GM12878 (cell line): ENCODE data around the gene TLR10. TPM values are rescaled to one million over a fixed set of nuclear protein-coding genes. Genes with fewer than 3 reads are reported as not detected.

Experiments used
- ATAC-seq: fragments of 200-7000 bp; cut with Tn5 transposase; 3 replicates; pipeline ENCODE4 v1.9.1; 2020; ENCODE audit warnings: mild to moderate bottlenecking, moderate library complexity
- BruUV-seq: library from RNA; stranded (reverse); fragments of 400-500 nt; replicated peaks from 2 replicates; lab custom pipeline; 2021; lab: Mats Ljungman, UMichigan
- CTCF ChIA-PET: fragments of 300-600 bp; sonication (Branson Sonifier 250); formaldehyde crosslinking; extraction: SDS; loops from one replicate; lab custom pipeline; 2021; ENCODE audit warnings: inconsistent platforms; lab: Yijun Ruan, JAX
- POLR2A ChIA-PET: fragments of 350-600 bp; formaldehyde crosslinking; extraction: SDS; loops from one replicate; lab custom pipeline; 2021; ENCODE audit warnings: inconsistent platforms; lab: Charles Lee
- RAD21 ChIA-PET: fragments of 300-600 bp; sonication (Branson Sonifier 250); formaldehyde crosslinking; loops from one replicate; lab custom pipeline; 2023; ENCODE audit warnings: antibody characterized with exemption; ENCODE audit not compliant: unreplicated experiment; lab: Charles Lee
- SMC1A ChIA-PET: fragments of 300-600 bp; sonication (Branson Sonifier 250); formaldehyde crosslinking; loops from one replicate; lab custom pipeline; 2023; ENCODE audit not compliant: unreplicated experiment, uncharacterized antibody; lab: Charles Lee
- DNase-seq: peaks from one replicate; pipeline ENCODE4 v3.0.0-alpha.2; 2011; ENCODE audit warnings: low read depth, low spot score
- FAIRE-seq: peaks from 3 replicates; lab custom pipeline; 2011; peaks lifted over from hg19 to GRCh38; lab: Jason Lieb, UNC
- H2AFZ ChIP-seq: 2 replicates; pipeline ENCODE4 v1.6.0; 2011; ENCODE audit warnings: low read depth, low read length, control low read depth; ENCODE audit not compliant: control insufficient read depth
- H3K27ac ChIP-seq: 2 replicates; pipeline ENCODE4 v1.5.1; 2011; ENCODE audit warnings: control low read depth; ENCODE audit not compliant: control insufficient read depth, insufficient read depth
- H3K27me3 ChIP-seq, 2 experiments: replicated peaks in 1 of 2; 2 replicates each; pipeline versions ENCODE4 v1.6.0 to v1.6.1; 2011; ENCODE audit warnings: low read length in 1 of 2; ENCODE audit not compliant: control insufficient read depth in 2 of 2, insufficient read depth in 2 of 2
- H3K36me3 ChIP-seq, 2 experiments: 2 replicates each; pipeline ENCODE4 v1.5.1; 2011; ENCODE audit warnings: low read length in 1 of 2; ENCODE audit not compliant: control insufficient read depth in 2 of 2, insufficient read depth in 2 of 2
- H3K4me1 ChIP-seq: 2 replicates; pipeline ENCODE4 v1.6.1; 2011; ENCODE audit warnings: mild to moderate bottlenecking, low read length, moderate library complexity, mixed read lengths; ENCODE audit not compliant: control insufficient read depth, insufficient read depth
- H3K4me2 ChIP-seq: 2 replicates; pipeline ENCODE4 v1.6.0; 2011; ENCODE audit warnings: control low read depth; ENCODE audit not compliant: control insufficient read depth, insufficient read depth
- H3K4me3 ChIP-seq: fragments of 200-600 bp; sonication (generic); 2 replicates; pipeline ENCODE4 v1.5.1; 2016
- H3K79me2 ChIP-seq: 2 replicates; pipeline ENCODE4 v1.6.0; 2011; ENCODE audit warnings: low read length; ENCODE audit not compliant: control insufficient read depth, insufficient read depth
- H3K9ac ChIP-seq: 2 replicates; pipeline ENCODE4 v1.8.0; 2011; ENCODE audit warnings: low read length, control low read depth, mixed read lengths; ENCODE audit not compliant: control insufficient read depth, insufficient read depth
- H3K9me3 ChIP-seq: replicated peaks from 3 replicates; pipeline ENCODE4 v1.5.1; 2011; ENCODE audit warnings: mild to moderate bottlenecking, low read length; ENCODE audit not compliant: control insufficient read depth, insufficient read depth
- H4K20me1 ChIP-seq: 2 replicates; pipeline ENCODE4 v1.6.0; 2011; ENCODE audit not compliant: control insufficient read depth, insufficient read depth
- CBX5 ChIP-seq: sonication (generic); IDR thresholded peaks from 2 replicates; pipeline ENCODE4 v1.6.1; 2016; ENCODE audit warnings: low read depth, moderate library complexity, mild to moderate bottlenecking, inconsistent platforms
- CREB1 ChIP-seq: IDR thresholded peaks from 2 replicates; pipeline ENCODE4 v1.6.1; 2012; ENCODE audit warnings: low read depth, mild to moderate bottlenecking, inconsistent platforms
- CREM ChIP-seq: IDR thresholded peaks from 2 replicates; pipeline ENCODE4 v1.6.1; 2014; ENCODE audit warnings: antibody characterized with exemption, low read depth
- EED ChIP-seq: sonication (generic); IDR thresholded peaks from 2 replicates; pipeline ENCODE4 v1.6.1; 2016; ENCODE audit warnings: antibody characterized with exemption, low read depth
- NR2F1 ChIP-seq: fragments of 450-650 bp; conservative IDR thresholded peaks from 2 replicates; pipeline ENCODE4 v1.6.1; 2017; ENCODE audit warnings: mild to moderate bottlenecking
- PKNOX1 ChIP-seq: fragments of 450-650 bp; IDR thresholded peaks from 2 replicates; pipeline ENCODE4 v1.6.1; 2016; ENCODE audit warnings: mild to moderate bottlenecking
- PRDM15 ChIP-seq: fragments of 450-650 bp; formaldehyde crosslinking; IDR thresholded peaks from 2 replicates; pipeline ENCODE4 v1.4.0; 2020; ENCODE audit warnings: mild to moderate bottlenecking, moderate library complexity
- SMC3 ChIP-seq: IDR thresholded peaks from 2 replicates; pipeline ENCODE4 v1.6.1; 2011; ENCODE audit warnings: low read length, improper control_type of control experiment, borderline replicate concordance
- TBL1XR1 ChIP-seq: IDR thresholded peaks from 2 replicates; pipeline ENCODE4 v1.6.1; 2012; ENCODE audit warnings: low read depth, low read length, improper control_type of control experiment
- WGBS: methylation state at CpG from one replicate; pipeline ENCODE4 v1.1.6; 2016; ENCODE audit warnings: low lambda C conversion rate; ENCODE audit not compliant: insufficient replicate concordance, insufficient coverage; ENCODE audit errors: missing lambda C conversion rate; 5-methylcytosine and 5-hydroxymethylcytosine counted together
- in situ Hi-C: fragments of 300-500 bp; cut with MboI; formaldehyde crosslinking; loops from 9 replicates; pipeline ENCODE4 v1.14.3; 2018; ENCODE audit warnings: mixed read lengths
- intact Hi-C: fragments of 100-400 bp; cut with micrococcal nuclease; formaldehyde crosslinking; loops from one replicate; pipeline ENCODE4 v1.14.2; 2022; ENCODE audit not compliant: unreplicated experiment
- polyA plus RNA-seq, 11 experiments: library from polyadenylated mRNA; depleted of rRNA in 4 of 11; unstranded in 6 of 11; stranded (reverse) in 5 of 11; fragments of >200 nt; fragmentation: Nextera tagmentation in 4 of 11; fragmentation: Illumina TruSeq in 1 of 11; extraction: Ambion mirVana in 4 of 11; extraction: Trizol in 1 of 11; gene quantifications; 1 replicate in 1 of 11; 2 replicates in 10 of 11; pipeline versions ENCODE4 v1.2.1 to v1.2.3, GENCODE V29; 2011 to 2016; ENCODE audit warnings: inconsistent platforms in 2 of 11, missing spikeins in 2 of 11, low read depth in 1 of 11
- total RNA-seq, 4 experiments: library from RNA; depleted of rRNA in 3 of 4; stranded (reverse); fragments of >200 nt in 3 of 4; fragmentation: Illumina TruSeq in 1 of 4; extraction: Trizol in 1 of 4; gene quantifications; 2 replicates each; pipeline versions ENCODE4 v1.2.1 to v1.2.3, GENCODE V29; 2013 to 2021
- TF ChIP-seq, protein P1 (sequence below): IDR thresholded peaks from 2 replicates; pipeline ENCODE4 v1.6.1; 2012; ENCODE audit warnings: mild to moderate bottlenecking, low read depth, low read length

The TLR10 gene
- total and polyA plus RNA-seq, 10 of the 15 experiments (the other 5 are each of a cell fraction or from before 2014, with no cell fraction given), result 31.5 to 149 (median 64.9) TPM

DNA sequence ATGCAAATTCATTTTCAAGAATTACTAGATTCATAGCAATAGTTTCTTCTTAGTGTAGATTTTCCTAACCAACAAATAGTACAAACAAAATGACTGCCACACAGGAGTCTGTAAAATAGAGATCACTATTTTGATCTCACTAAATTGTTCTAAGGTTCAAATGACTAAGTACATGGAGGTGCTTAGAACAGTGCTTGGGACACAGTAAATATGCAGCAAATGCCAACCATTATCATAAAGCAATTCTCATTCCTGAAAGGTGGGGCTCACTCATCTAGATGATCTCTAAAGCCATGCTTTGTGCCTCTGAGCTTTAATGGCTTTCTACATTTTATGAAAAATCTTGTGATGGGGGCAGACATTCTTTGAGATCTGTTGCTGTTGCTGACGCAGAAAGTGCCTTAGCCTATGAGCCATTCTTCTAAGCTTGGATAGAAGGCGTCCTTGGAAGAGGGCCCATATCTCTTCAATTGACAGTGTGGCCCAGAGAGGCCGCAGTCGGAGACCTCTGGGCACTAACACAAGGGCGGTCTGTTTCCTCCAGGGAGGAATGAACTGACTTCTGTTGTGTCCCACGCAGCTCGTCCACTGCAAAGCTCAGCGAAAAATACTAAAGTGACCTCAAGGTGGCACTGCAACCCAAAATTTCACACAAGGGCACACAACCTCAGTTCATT, 23.5 kb downstream of the TLR10 start:
- H3K79me2 ChIP-seq, result peaks cover 11% of the 10 kb centered on the region
- TF ChIP-seq PRDM15 (no peak), CBX5 (no peak), PKNOX1 (no peak), SMC3 (peak; percentile 85), CREB1 (0 out of 2 replicates have a peak, but pooled peaks have one; percentile 9), EED (0 out of 2 replicates have a peak, but pooled peaks have one; percentile 25), CREM (no peak), NR2F1 (no peak), TBL1XR1 (0 out of 2 replicates have a peak, but pooled peaks have one; percentile 20)
- TF ChIP-seq, protein P1, sequence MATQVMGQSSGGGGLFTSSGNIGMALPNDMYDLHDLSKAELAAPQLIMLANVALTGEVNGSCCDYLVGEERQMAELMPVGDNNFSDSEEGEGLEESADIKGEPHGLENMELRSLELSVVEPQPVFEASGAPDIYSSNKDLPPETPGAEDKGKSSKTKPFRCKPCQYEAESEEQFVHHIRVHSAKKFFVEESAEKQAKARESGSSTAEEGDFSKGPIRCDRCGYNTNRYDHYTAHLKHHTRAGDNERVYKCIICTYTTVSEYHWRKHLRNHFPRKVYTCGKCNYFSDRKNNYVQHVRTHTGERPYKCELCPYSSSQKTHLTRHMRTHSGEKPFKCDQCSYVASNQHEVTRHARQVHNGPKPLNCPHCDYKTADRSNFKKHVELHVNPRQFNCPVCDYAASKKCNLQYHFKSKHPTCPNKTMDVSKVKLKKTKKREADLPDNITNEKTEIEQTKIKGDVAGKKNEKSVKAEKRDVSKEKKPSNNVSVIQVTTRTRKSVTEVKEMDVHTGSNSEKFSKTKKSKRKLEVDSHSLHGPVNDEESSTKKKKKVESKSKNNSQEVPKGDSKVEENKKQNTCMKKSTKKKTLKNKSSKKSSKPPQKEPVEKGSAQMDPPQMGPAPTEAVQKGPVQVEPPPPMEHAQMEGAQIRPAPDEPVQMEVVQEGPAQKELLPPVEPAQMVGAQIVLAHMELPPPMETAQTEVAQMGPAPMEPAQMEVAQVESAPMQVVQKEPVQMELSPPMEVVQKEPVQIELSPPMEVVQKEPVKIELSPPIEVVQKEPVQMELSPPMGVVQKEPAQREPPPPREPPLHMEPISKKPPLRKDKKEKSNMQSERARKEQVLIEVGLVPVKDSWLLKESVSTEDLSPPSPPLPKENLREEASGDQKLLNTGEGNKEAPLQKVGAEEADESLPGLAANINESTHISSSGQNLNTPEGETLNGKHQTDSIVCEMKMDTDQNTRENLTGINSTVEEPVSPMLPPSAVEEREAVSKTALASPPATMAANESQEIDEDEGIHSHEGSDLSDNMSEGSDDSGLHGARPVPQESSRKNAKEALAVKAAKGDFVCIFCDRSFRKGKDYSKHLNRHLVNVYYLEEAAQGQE, result no peak

More for the DNA sequence above, 23.5 kb downstream of the TLR10 start:
- no peak overlapping the region for H3K4me3 ChIP-seq
- peaks cover 42% of the 10 kb centered on the region for H3K4me1 ChIP-seq
- ChIA-PET CTCF (interaction anchor here (0.6 to 10.8 kb wide), 58 partner anchors 10 to 710 kb away, joined by 3 to 449 read pairs (median 4); partner anchors contain the start of genes FAM114A1, TLR1, TLR10 and TLR6), RAD21 (interaction anchor here (0.6 to 9.8 kb wide), 47 partner anchors 8 to 690 kb away, joined by 3 to 437 read pairs (median 5); partner anchors contain the start of genes FAM114A1, TLR1, TLR10 and TLR6), SMC1A (interaction anchor here (0.6 to 11.0 kb wide), 48 partner anchors 10 to 697 kb away, joined by 3 to 468 read pairs (median 5); partner anchors contain the start of genes FAM114A1, TLR1, TLR10 and TLR6), POLR2A (interaction anchor here (0.7 to 9.8 kb wide), 11 partner anchors 22 to 376 kb away, joined by 3 to 196 read pairs (median 10); partner anchors contain the start of genes TLR1, TLR10 and TLR6)
- ATAC-seq, result peak; percentile 51
- peak overlapping the region; percentile 1; the same call in 1 of the 2 replicates for H3K4me2 ChIP-seq
- BruUV-seq, result no TSS peak
- H4K20me1 ChIP-seq, result no peaks in the 10 kb centered on the region
- H3K9ac ChIP-seq, result no peak overlapping the region
- H3K27ac ChIP-seq, result peak overlapping the region; percentile 95; the same call in 1 of the 2 replicates
- DNase-seq, result peak; percentile 77
- peaks cover 4% of the 10 kb centered on the region for H3K9me3 ChIP-seq
- no peaks in the 10 kb centered on the region for H3K27me3 ChIP-seq
- H3K36me3 ChIP-seq, result no peaks in the 10 kb centered on the region
- intact Hi-C loops, result loop anchor here (1.0 to 2.0 kb wide), 2 partner anchors 136 to 376 kb away; no protein-coding TSS in a partner anchor
- in situ Hi-C loops, result loop anchor here (5.0 to 25.0 kb wide), 2 partner anchors 278 to 378 kb away; partner anchors contain the start of gene TMEM156
- FAIRE-seq, result peak; percentile 69
- peak overlapping the region; percentile 66 for H2AFZ ChIP-seq
- WGBS, result 15% methylated on average over 8 of the region's 8 CpGs
